BLaER1 (cell line): ENCODE results near the gene C19orf73.
"Not testable (repeated sequence)": the region's sequence is repeated elsewhere in the genome, so short reads cannot be mapped to it uniquely, and the experiment has no call there.

Experiments
- H3K27ac ChIP-seq: shearing (Covaris generic); formaldehyde crosslinking; 2 replicates; pipeline ENCODE4 v1.8.1; 2022
- H3K27me3 ChIP-seq: shearing (Covaris generic); formaldehyde crosslinking; 2 replicates; pipeline ENCODE4 v1.8.1; 2022
- H3K36me3 ChIP-seq: shearing (Covaris generic); formaldehyde crosslinking; 2 replicates; pipeline ENCODE4 v1.8.1; 2022
- H3K4me1 ChIP-seq: shearing (Covaris generic); formaldehyde crosslinking; 2 replicates; pipeline ENCODE4 v1.8.1; 2022
- H3K4me2 ChIP-seq: shearing (Covaris generic); formaldehyde crosslinking; 2 replicates; pipeline ENCODE4 v1.8.1; 2022
- H3K4me3 ChIP-seq: shearing (Covaris generic); formaldehyde crosslinking; 2 replicates; pipeline ENCODE4 v1.8.1; 2022
- H3K9ac ChIP-seq: shearing (Covaris generic); formaldehyde crosslinking; 2 replicates; pipeline ENCODE4 v1.8.1; 2022
- H3K9me3 ChIP-seq: shearing (Covaris generic); formaldehyde crosslinking; 2 replicates; pipeline ENCODE4 v1.8.1; 2022
- H4K20me1 ChIP-seq: shearing (Covaris generic); formaldehyde crosslinking; 2 replicates; pipeline ENCODE4 v1.8.1; 2022
- Cebpa-rat ChIP-seq: shearing (Covaris generic); IDR thresholded peaks from 2 replicates; pipeline ENCODE4 v1.8.1; 2022

C19orf73 gene

DNA sequence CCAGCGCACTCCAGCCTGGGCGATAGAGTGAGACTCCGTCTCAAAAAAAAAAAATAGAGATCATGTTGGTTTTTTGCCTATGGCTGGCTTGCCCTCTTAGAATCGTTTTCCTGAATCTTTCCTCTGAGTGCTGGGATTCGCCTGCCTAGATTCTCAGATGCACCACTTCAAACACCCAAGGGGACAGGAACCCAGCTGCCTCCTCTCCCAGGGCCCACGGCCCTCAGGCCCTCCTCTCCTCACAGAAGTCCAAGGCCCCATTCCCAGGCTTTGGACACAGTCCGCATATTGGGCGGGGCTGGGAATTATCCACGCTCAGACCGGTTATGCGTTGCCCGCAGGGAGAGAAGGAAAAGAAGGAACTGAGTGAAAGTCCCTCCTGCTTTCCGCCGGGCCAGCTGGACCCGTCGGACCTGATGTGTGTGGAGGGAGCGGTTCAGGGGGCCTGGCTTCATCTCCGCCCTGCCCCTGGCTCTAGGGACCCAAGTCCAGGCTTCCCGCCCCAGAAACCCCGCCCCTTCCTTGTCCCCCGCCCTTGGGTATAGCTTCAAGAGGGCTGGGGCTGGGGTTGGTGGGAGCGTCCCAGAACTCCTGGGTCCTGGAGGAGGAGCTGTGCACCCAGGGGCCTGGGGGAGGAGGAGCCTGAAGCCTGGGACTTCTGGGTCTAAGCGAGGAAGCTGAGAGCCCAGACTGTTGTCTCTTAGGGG is 6.2 kb upstream of the C19orf73 start:
- H3K9ac ChIP-seq: no peak overlapping the region
- no peak for TF ChIP-seq Cebpa-rat
- H3K27me3 ChIP-seq: peaks cover 26% of the 10 kb centered on the region
- H3K4me2 ChIP-seq: no peak overlapping the region
- H3K27ac ChIP-seq: no peak overlapping the region
- peaks cover 29% of the 10 kb centered on the region for H3K4me1 ChIP-seq
- H3K4me3 ChIP-seq: no peak overlapping the region
- H4K20me1 ChIP-seq: peaks cover 19% of the 10 kb centered on the region
- peaks cover 7% of the 10 kb centered on the region; the same call in 1 of the 2 replicates for H3K9me3 ChIP-seq
- H3K36me3 ChIP-seq: peaks cover 7% of the 10 kb centered on the region

DNA sequence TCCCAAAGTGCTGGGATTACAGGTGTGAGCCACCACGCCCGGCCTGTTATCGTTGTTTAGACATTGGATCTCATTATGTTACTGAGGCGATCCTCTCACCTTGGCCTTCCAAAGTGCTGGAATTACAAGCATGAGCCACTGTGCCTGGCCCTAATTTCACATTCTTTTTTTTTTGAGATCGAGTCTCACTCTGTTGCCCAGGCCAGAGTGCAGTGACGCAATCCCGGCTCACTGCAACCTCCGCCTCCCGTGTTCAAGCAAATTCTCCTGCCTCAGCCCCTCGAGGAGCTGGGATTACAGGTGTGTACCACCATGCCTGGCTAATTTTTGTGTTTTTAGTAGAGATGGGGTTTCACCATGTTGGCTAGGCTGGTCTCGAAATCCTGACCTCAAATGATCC is 4.3 kb upstream of the C19orf73 start:
- not testable (repeated sequence) for H3K27ac ChIP-seq, H3K4me2 ChIP-seq, H3K9me3 ChIP-seq, H3K9ac ChIP-seq, H3K4me3 ChIP-seq, H3K36me3 ChIP-seq
- H4K20me1 ChIP-seq: peaks cover 24% of the 10 kb centered on the region
- H3K4me1 ChIP-seq: peaks cover 22% of the 10 kb centered on the region
- peaks cover 35% of the 10 kb centered on the region for H3K27me3 ChIP-seq

DNA sequence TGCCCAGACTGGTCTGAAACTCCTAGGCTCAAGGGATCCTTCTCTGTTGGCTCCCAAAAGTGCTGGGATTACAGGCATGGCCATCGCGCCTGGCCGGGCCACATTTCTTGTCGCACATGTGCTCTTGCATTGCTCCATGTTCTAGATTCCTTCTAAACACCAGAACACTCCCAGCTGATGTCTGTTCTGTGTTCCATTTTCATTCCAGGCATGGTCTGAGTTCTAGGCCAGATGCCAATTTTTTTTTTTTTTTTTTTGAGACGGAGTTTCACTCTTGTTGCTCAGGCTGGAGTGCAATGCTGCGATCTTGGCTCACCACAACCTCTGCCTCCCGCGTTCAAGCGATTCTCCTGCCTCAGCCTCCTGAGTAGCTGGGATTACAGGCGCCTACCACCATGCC is 2.9 kb upstream of the C19orf73 start:
- peaks cover 35% of the 10 kb centered on the region for H3K27me3 ChIP-seq
- H3K4me2 ChIP-seq, H3K27ac ChIP-seq, H3K9me3 ChIP-seq, H3K9ac ChIP-seq, H3K4me3 ChIP-seq, H3K36me3 ChIP-seq: not testable (repeated sequence)
- peaks cover 30% of the 10 kb centered on the region for H3K4me1 ChIP-seq
- peaks cover 24% of the 10 kb centered on the region for H4K20me1 ChIP-seq

DNA sequence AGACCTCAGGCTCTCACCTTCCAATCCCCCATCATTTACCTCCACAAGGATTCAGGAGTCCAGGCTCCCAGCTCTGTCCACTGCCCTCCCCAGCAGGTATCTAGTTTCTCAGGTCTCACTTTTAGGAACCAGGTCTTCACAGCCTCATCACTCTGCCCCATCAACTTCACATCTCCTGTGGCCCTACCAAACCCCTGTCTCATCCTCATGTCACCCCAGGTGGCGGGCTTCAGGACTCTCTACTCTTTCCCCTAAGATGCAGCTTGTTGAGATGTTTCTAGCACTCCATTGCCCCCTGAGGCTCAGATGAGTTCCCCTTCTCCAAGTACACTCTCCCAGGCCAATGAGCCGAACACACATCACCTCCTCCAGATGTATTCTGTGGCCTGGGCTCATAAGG is 1.9 kb upstream of the C19orf73 start:
- Histone ChIP-seq H3K9me3 (no peaks in the 10 kb centered on the region), H3K9ac (no peak overlapping the region), H3K27me3 (peaks cover 35% of the 10 kb centered on the region), H3K4me2 (peak overlapping the region; percentile 99), H3K27ac (no peak overlapping the region), H3K4me1 (peaks cover 40% of the 10 kb centered on the region), H3K4me3 (peak overlapping the region; percentile 75; the same call in 1 of the 2 replicates), H4K20me1 (peaks cover 24% of the 10 kb centered on the region), H3K36me3 (no peaks in the 10 kb centered on the region; the same call in 1 of the 2 replicates)
- no peak for TF ChIP-seq Cebpa-rat

DNA sequence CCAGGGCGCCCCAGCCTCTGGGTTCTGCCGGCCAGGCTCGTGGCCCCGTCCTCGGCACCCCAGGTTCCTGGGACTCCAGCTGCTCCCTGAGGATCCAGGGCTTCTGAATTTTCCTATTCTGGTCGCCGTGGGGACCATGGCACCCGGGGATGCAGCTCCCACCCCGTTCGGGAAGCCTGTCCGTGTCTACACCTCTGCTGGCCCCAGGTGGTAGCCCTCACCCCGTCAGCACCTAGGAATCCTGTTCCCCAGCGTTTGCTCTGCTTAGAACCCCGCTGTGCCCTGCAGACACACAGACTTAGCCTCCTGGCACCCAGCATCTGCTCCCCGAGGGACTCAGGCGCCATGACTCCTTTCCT is 1.4 kb upstream of the C19orf73 start:
- Histone ChIP-seq H3K4me2 (peak overlapping the region; percentile 99), H3K36me3 (no peaks in the 10 kb centered on the region; the same call in 1 of the 2 replicates), H3K27ac (no peak overlapping the region), H4K20me1 (peaks cover 24% of the 10 kb centered on the region), H3K9ac (peak overlapping the region; percentile 97), H3K27me3 (peaks cover 35% of the 10 kb centered on the region), H3K9me3 (no peaks in the 10 kb centered on the region), H3K4me3 (peak overlapping the region; percentile 75), H3K4me1 (peaks cover 46% of the 10 kb centered on the region)
- no peak for TF ChIP-seq Cebpa-rat

DNA sequence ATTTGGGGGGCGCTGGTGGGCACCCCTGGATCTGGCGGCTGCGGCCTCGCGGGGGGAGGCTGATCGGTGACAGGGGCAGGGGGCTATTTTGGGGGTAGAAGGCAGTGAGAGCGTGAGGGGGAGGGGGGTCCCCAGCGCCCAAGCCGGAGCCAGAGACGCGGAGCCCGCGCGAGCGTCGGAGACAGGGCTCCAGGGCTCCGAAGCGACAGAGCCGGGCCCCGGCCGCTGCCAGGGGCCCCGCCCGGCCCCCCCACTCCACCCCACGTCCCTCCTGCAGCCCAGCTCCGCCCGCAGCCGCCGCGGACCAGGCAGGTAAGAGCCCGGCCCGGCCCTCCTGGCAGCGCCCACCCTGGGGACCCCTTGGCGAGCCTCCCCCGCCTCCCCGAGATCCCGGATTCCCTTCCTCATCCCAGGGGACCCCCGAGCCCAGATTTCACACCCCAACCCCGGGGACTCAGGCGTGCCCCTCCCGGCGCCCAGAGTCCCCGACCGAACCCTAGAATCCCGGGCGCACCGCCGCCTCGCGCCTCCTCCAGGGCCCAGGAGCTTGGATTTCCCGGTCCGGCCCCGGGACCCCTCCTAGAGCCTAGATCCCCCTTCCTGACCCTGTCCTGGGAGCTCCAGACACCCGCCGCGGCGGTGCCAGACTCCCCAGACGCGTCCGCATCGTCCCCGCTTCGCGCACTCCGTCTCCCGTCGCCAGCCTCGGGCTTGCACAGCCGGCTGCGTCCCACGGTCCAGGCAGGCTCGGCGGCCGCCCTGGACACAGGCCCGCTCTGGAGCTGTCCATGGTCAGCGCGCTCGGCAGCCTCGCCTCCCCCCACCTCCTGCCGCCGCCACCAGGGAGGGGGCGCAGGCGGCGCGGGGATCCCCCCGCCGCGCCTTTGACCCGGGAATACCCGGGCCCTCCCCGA is 725 bp upstream of the C19orf73 start, which contains the start of gene PPFIA3:
TSS of gene PPFIA3 (plus strand) at position 134 of the 914 bp plus-strand sequence. CDS start 8,330 bp downstream, outside the sequence.
- peak within 1 kb of the TSS; percentile 97 for H3K9ac ChIP-seq

DNA sequence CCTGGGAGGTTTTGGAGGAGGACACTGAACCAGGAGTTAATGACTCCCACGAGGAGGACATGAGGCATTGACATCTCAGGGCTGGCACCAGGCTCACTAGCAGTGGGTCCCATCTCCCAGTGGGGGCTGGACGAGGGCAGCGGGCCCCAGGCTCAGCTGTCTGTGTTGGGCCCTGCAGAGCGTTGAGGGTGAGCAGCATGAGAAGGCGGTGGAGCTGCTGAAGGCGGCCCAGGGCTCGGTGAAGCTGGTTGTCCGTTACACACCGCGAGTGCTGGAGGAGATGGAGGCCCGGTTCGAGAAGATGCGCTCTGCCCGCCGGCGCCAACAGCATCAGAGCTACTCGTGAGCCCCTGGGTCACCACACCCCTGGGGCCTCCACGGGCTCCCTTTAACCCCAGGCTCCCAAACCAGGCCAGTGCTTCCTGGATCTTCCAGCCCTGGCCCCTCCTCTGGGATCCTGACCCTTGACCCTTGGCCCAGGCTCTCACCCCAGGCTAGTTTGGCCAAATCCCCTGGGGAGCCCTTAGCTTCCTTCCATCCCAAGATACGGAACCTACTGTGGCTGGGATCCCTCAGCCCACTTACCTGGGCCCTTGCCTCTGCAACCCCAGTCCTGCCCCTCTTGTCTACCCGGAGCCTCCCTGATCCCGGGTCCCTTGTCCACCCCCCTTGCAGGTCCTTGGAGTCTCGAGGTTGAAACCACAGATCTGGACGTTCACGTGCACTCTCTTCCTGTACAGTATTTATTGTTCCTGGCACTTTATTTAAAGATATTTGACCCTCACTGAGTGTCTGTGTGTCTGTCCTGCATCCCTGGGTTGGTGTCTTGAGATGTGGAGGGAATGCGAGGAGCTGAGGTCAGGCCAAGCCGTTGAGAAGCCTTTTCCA is 1.0 kb downstream of the C19orf73 start:
- peak overlapping the region; percentile 97 for H3K9ac ChIP-seq
- peak overlapping the region; percentile 99 for H3K4me2 ChIP-seq
- H3K9me3 ChIP-seq: no peaks in the 10 kb centered on the region
- H3K27me3 ChIP-seq: peaks cover 35% of the 10 kb centered on the region
- H3K27ac ChIP-seq: peak overlapping the region; percentile 98
- H3K4me1 ChIP-seq: peaks cover 63% of the 10 kb centered on the region
- peak overlapping the region; percentile 75 for H3K4me3 ChIP-seq
- H3K36me3 ChIP-seq: no peaks in the 10 kb centered on the region; the same call in 1 of the 2 replicates
- TF ChIP-seq Cebpa-rat: no peak
- peaks cover 24% of the 10 kb centered on the region for H4K20me1 ChIP-seq

More for the DNA sequence above, 725 bp upstream of the C19orf73 start, which contains the start of gene PPFIA3:
- Histone ChIP-seq H3K4me2 (peak within 1 kb of the TSS; percentile 99), H3K36me3 (no peaks in the 10 kb centered on the region; the same call in 1 of the 2 replicates), H3K27ac (peak within 1 kb of the TSS; percentile 98), H3K4me1 (peaks cover 51% of the 10 kb centered on the region), H3K4me3 (peak within 1 kb of the TSS; percentile 75), H3K9me3 (no peaks in the 10 kb centered on the region), H3K27me3 (peaks cover 35% of the 10 kb centered on the region), H4K20me1 (peaks cover 24% of the 10 kb centered on the region)
- no peak for TF ChIP-seq Cebpa-rat

DNA sequence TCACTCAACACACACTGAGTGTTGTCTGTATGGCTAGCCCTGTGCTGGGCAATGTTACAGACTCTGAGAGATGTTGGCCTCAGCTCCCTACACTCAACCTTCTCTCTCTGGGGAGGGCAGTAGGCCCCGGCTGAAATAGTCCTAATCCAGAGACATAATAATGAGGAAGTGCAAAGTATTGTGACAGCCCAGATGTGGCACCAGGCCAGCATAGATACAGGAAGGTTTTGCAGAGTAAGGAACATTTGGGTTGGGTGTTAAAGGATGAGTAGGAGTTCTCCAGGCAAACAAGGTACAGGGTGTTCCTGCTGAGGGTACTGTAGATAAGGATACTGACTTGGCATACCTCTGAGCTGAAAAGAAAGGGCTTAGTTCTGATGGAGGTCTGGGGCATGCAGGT is 2.4 kb downstream of the C19orf73 start:
- Histone ChIP-seq H3K4me1 (peaks cover 64% of the 10 kb centered on the region), H3K9me3 (no peaks in the 10 kb centered on the region), H3K4me2 (peak overlapping the region; percentile 33), H3K36me3 (no peaks in the 10 kb centered on the region; the same call in 1 of the 2 replicates), H3K27ac (no peak overlapping the region), H3K9ac (no peak overlapping the region), H3K27me3 (peaks cover 22% of the 10 kb centered on the region), H3K4me3 (no peak overlapping the region), H4K20me1 (peaks cover 19% of the 10 kb centered on the region)
- TF ChIP-seq Cebpa-rat: no peak
